ENCODE results near the gene CCDC74A.
"Not testable (repeated sequence)": the region's sequence is repeated elsewhere in the genome, so short reads cannot be mapped to it uniquely, and the experiment has no call there.

Gene CCDC74A

GRCh38 chr2:131492015-131492417 is 35.7 kb upstream of the CCDC74A start, which contains the start of gene MZT2A:
Gene MZT2A (minus strand): TSS chr2:131492397. CDS start chr2:131492376, 21 bp downstream.
- Mint-ChIP-seq H3K27ac (peak within 1 kb of the TSS; percentile 92), H3K4me1 (peaks cover 39% of the 10 kb centered on the region), H3K36me3 (ENCODE audit: low read depth) (peaks cover 14% of the 10 kb centered on the region), H3K4me3 (peak within 1 kb of the TSS; percentile 95)
- not testable (repeated sequence) for DNase-seq, ATAC-seq, H3K9me3 Mint-ChIP-seq, H3K27me3 Mint-ChIP-seq

GRCh38 chr2:131492418-131493198 is 35.1 kb upstream of the CCDC74A start:
- Mint-ChIP-seq H3K27ac (peak overlapping the region; percentile 91), H3K4me1 (peaks cover 42% of the 10 kb centered on the region), H3K36me3 (ENCODE audit: low read depth) (peaks cover 17% of the 10 kb centered on the region), H3K4me3 (peak overlapping the region; percentile 95), H3K27me3 (no peaks in the 10 kb centered on the region), H3K9me3 (no peaks in the 10 kb centered on the region)
- ATAC-seq (peak; percentile 81), DNase-seq (peak; percentile 96)

DNA sequence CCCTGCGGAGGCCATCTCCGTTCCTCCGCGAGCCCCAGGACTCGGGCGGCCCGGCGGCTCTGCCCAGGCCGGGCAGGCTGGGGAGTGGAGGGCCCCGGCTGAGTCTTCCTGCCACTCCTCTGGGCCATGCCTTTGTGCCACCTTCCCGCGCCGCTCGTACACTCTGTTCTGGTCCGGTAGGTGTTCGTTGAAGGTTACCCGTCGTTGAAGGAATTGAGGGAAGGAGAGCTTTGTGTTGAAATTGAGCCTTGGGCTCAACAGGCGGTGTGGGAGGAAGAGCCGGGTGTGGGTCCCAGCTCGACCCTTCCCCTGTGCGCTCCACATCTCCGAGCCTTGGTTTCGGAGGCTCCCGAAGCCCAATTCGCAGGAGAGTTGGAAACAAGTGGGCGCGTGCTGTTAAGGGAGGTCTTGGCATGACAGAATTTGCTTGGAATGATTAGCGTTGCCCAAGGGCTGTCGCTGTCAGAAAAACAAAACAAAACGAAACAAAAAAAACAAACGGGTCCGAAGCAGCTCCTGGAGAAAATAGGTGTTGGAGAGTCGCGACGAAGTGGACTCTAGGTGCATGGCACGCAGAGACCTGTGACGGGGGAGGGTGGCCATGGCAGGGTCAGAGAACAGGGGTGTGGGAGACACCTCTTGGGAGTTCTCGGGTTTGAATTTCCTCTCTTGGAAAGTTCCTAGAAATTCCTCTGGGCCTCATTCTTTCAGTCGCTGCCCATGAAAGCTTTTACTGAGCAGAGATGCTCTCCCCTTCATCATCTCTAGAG is 34.3 kb upstream of the CCDC74A start:
- H3K4me1 Mint-ChIP-seq: peaks cover 49% of the 10 kb centered on the region
- H3K4me3 Mint-ChIP-seq: peak overlapping the region; percentile 95
- H3K36me3 Mint-ChIP-seq (ENCODE audit: low read depth): peaks cover 16% of the 10 kb centered on the region
- H3K9me3 Mint-ChIP-seq: no peaks in the 10 kb centered on the region
- peak overlapping the region; percentile 91 for H3K27ac Mint-ChIP-seq
- no peak for DNase-seq
- no peaks in the 10 kb centered on the region for H3K27me3 Mint-ChIP-seq
- peak; percentile 20 for ATAC-seq

GRCh38 chr2:131495506-131495905 is 32.2 kb upstream of the CCDC74A start:
- H3K4me3 Mint-ChIP-seq: peak overlapping the region; percentile 95
- H3K27ac Mint-ChIP-seq: peak overlapping the region; percentile 21
- DNase-seq, H3K27me3 Mint-ChIP-seq, H3K9me3 Mint-ChIP-seq, ATAC-seq: not testable (repeated sequence)
- peaks cover 20% of the 10 kb centered on the region for H3K36me3 Mint-ChIP-seq (ENCODE audit: low read depth)
- peaks cover 44% of the 10 kb centered on the region for H3K4me1 Mint-ChIP-seq

DNA sequence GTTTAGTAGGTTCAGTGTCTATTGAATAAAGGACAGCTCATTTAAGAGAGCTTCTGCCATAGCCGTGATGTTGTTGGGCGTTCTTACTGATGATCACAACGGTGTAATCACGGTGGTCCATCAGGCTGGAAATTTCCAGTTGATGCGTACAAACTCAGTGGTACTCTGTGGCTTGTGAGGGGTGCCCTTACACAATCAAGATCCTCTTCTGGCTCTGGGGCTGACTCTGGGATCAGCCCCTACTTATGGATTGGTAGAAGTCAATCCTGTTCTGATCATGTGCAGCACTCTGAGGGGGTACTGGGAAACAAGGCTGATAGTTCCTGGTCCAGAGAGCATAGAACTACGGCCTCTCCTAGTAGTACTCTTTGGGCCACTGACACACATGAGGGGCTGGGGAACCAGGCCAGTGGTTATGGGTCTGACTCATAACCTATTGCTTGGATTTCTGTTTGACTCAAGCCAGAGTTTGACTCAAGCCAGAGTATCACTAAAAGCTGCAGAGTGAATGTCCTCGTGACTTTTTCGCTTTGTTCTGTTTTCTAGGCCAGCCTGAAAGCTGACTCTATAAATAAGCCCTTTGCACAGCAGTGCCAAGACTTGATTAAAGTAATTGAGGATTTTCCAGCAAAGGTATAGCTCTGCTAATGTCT is 29.2 kb upstream of the CCDC74A start:
- Mint-ChIP-seq H3K27ac (peak overlapping the region; percentile 61), H3K36me3 (ENCODE audit: low read depth) (peaks cover 13% of the 10 kb centered on the region), H3K4me1 (peaks cover 33% of the 10 kb centered on the region)
- not testable (repeated sequence) for DNase-seq, H3K27me3 Mint-ChIP-seq, H3K4me3 Mint-ChIP-seq, H3K9me3 Mint-ChIP-seq
- peak; percentile 89 for ATAC-seq

GRCh38 chr2:131503587-131503986 is 24.1 kb upstream of the CCDC74A start:
- not testable (repeated sequence) for H3K27ac Mint-ChIP-seq, H3K9me3 Mint-ChIP-seq, ATAC-seq, DNase-seq, H3K27me3 Mint-ChIP-seq, H3K4me3 Mint-ChIP-seq
- Mint-ChIP-seq H3K4me1 (peaks cover 13% of the 10 kb centered on the region), H3K36me3 (ENCODE audit: low read depth) (peaks cover 24% of the 10 kb centered on the region)

DNA sequence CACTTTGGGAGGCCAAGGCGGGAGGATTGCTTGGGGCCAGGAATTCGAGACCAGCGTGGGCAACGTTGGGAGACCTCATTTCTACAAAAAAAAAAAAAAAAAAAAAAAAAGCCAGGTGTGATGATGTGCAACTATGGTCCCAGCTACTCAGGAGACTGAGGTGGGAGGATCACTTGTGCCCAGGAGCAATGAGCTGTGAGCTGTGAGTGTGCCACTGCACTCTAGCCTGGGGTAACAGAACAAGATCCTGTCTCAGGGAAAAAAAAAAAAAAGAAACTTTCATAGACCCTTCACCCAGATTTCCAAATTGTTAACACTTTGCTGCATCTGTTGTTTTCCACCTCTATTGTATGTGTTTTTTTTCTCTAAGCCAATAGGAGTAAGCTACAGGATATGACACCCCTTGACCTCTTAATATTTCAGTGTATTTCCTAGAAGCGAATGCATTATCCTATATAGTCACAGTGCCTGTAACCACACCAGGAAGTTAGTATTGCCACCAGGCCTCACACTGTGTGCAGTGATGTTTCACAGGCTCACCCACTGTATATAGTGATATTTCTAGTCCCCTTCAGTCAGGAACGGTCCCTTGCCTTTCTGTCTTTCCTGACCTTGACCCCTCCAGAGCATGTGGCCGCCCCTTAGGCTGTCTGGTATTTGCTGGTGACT is 23.5 kb upstream of the CCDC74A start:
- H3K4me1 Mint-ChIP-seq, DNase-seq, H3K27me3 Mint-ChIP-seq, H3K4me3 Mint-ChIP-seq, H3K9me3 Mint-ChIP-seq: not testable (repeated sequence)
- ATAC-seq: peak; percentile 95
- H3K27ac Mint-ChIP-seq: peak overlapping the region; percentile 77
- peaks cover 20% of the 10 kb centered on the region for H3K36me3 Mint-ChIP-seq (ENCODE audit: low read depth)

GRCh38 chr2:131509615-131510014 is 18.1 kb upstream of the CCDC74A start:
- H3K4me1 Mint-ChIP-seq: peaks cover 6% of the 10 kb centered on the region
- no peaks in the 10 kb centered on the region for H3K27me3 Mint-ChIP-seq
- DNase-seq (no peak), ATAC-seq (no peak)
- H3K9me3 Mint-ChIP-seq: no peaks in the 10 kb centered on the region
- no peak overlapping the region for H3K4me3 Mint-ChIP-seq
- H3K36me3 Mint-ChIP-seq (ENCODE audit: low read depth): peaks cover 20% of the 10 kb centered on the region
- H3K27ac Mint-ChIP-seq: no peak overlapping the region

DNA sequence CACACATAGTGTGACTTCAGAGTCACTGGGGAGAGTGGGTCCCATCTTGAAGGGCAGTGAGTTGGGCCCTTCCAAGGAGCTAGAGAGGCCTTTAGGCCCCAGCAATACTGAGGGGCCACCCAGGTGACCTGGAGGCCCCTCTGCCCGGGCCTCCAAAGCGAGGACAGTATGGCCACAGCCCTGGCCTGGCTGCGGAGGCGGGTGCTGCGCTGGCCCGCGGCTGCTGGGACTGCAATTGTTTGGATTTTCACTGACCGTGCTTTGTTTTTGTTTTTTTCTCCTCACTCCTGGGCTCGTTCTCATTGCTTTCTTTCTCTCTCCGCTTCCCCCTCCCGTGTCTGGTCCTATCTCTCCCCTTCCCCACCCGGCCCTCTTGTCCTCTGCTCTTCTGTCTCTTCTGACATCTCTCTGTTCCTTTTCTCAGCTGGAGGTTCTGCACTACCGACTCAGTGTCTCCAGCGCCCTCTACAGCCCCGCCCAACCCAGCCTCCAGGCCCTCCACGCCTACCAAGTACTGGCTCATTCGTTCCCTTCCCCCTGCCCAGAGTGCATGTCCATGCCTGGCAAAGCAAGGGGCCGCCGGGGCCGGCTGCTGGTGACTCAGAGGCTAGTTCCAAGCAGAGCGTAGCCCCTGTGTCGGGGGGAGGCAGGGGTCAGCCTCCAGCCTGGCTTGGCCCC is 16.3 kb upstream of the CCDC74A start:
- peaks cover 15% of the 10 kb centered on the region for H3K36me3 Mint-ChIP-seq (ENCODE audit: low read depth)
- DNase-seq, H3K4me1 Mint-ChIP-seq, H3K27me3 Mint-ChIP-seq, H3K27ac Mint-ChIP-seq, H3K4me3 Mint-ChIP-seq, H3K9me3 Mint-ChIP-seq: not testable (repeated sequence)
- ATAC-seq: peak; percentile 23

DNA sequence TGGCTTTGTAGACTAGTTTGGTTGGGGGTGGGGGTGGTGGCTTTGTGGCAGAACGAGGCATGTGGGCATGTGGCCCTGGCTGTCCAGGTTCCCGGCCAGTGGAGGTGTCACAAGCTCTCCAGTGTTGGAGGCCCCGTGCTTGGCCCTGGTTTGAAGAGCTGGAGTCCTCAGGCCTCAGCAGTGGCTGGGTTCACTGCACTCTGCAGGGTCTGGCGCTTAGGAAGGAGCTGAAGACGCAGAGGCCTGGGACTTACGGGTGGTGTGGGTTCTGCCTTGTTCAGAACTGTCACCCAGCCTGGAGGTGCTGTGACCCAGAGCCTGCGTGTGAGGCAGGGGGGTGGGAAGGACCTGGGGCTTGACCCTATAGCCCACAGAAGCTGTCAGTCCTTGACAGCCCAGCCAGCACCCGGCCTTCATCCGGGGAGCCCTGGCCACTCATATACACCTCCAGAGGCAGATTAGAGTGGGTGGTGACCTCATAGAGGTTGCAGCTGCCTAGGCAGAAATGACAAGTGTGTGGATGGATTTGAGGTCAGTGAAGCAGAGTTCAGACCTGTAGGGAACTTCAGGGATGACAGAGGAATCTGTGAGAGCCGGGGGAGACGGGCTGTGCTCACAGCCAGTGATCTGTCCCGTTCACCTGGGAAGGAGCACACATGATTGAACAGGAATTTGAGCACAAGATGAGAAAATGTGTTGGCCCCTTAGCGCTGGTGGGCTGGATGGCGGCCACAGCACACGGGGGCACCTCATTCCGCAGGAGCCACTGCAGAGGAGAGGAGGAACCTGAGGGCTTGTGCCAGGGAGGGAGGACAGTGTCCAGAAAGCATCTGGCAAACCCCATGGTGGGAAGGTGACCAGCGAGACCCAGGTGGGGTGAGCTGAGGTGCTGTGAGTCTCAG is 15.5 kb upstream of the CCDC74A start:
- H3K36me3 Mint-ChIP-seq (ENCODE audit: low read depth): peaks cover 17% of the 10 kb centered on the region
- not testable (repeated sequence) for ATAC-seq, H3K9me3 Mint-ChIP-seq, H3K27me3 Mint-ChIP-seq, DNase-seq, H3K4me3 Mint-ChIP-seq, H3K4me1 Mint-ChIP-seq, H3K27ac Mint-ChIP-seq

- not testable (repeated sequence) for H3K9me3 Mint-ChIP-seq, H3K4me3 Mint-ChIP-seq, H3K4me1 Mint-ChIP-seq, DNase-seq, H3K27me3 Mint-ChIP-seq, ATAC-seq, H3K27ac Mint-ChIP-seq
- peaks cover 10% of the 10 kb centered on the region for H3K36me3 Mint-ChIP-seq (ENCODE audit: low read depth)
These were observed 13.1 kb upstream of the CCDC74A start for GRCh38 chr2:131514408-131515166.

DNA sequence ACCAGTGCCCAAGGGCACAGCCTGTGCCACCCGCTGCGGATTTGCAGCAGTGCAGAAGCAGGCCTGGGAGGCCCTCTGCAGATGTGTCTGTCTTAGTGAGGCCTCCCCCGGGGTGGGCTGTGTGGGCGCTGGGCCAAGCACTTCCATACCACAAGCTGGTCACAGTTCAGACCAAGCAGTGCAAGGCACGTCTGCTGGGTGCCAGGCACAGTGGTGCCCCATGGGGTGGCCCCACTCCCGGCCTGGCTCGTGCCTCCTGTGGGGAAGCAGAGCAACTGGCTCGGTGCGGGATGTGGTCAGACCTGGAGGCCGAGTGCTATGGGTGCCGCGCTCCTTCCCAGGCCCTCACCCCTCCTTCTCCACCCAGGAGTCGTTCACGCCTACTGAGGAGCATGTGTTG is 12.5 kb upstream of the CCDC74A start:
- H3K4me1 Mint-ChIP-seq, H3K27ac Mint-ChIP-seq, H3K27me3 Mint-ChIP-seq, H3K4me3 Mint-ChIP-seq, H3K9me3 Mint-ChIP-seq, ATAC-seq, DNase-seq: not testable (repeated sequence)
- peaks cover 11% of the 10 kb centered on the region for H3K36me3 Mint-ChIP-seq (ENCODE audit: low read depth)
